Measurements from ENCODE around the gene DNAJC1.

GRCh38 chr10:21749788-21750187, 253.7 kb downstream of the DNAJC1 start:
- TF ChIP-seq FOXM1 (IDR thresholded peaks at IDR 0.05; ENCODE audit: borderline replicate concordance, low read depth) (no peak), RAD21 (IDR thresholded peaks at IDR 0.05; ENCODE audit: low read depth) (no peak), EP300 (IDR thresholded peaks at IDR 0.05; ENCODE audit: borderline replicate concordance) (no peak), CREB1 (IDR thresholded peaks at IDR 0.05; ENCODE audit: low read depth) (no peak), ZBTB7A (IDR thresholded peaks at IDR 0.05; ENCODE audit: low read depth) (no peak), REST (IDR thresholded peaks at IDR 0.05; ENCODE audit: low read depth) (no peak), TAF1 (IDR thresholded peaks at IDR 0.05; ENCODE audit: low read depth) (no peak), MAX (IDR thresholded peaks at IDR 0.05) (no peak), NFIC (IDR thresholded peaks at IDR 0.05) (no peak), YY1 (IDR thresholded peaks at IDR 0.05; ENCODE audit: low read depth) (no peak), TEAD4 (IDR thresholded peaks at IDR 0.05) (no peak), EGR1 (IDR thresholded peaks at IDR 0.05) (no peak)

Data from Ishikawa (cell line).